Hepatocyte (in vitro differentiated cells): ENCODE results near the gene ACRV1.

Source experiments
- CTCF ChIP-seq: fragments of 200-600 bp; sonication (generic); IDR thresholded peaks from 2 replicates; pipeline ENCODE4 v1.5.1; 2016; ENCODE audit warnings: antibody characterized with exemption, mild to moderate bottlenecking; ENCODE audit not compliant: poor library complexity
- EZH2 ChIP-seq: fragments of 200-600 bp; sonication (generic); IDR thresholded peaks from 2 replicates; pipeline ENCODE4 v1.6.1; 2016; ENCODE audit warnings: antibody characterized with exemption, mild to moderate bottlenecking, borderline replicate concordance
- EZH2phosphoT487 ChIP-seq: fragments of 200-600 bp; sonication (generic); IDR thresholded peaks from one replicate; pipeline ENCODE4 v1.6.1; 2018; ENCODE audit warnings: antibody characterized with exemption, mild to moderate bottlenecking, low read depth, moderate library complexity; ENCODE audit not compliant: unreplicated experiment, severe bottlenecking

GRCh38 chr11:125688632-125689031, 8.0 kb upstream of the ACRV1 start:
- TF ChIP-seq CTCF (no peak), EZH2 (no peak), EZH2phosphoT487 (no peak)
